Calu3 (cell line): ENCODE measurements around the gene MIPOL1. TPM values are rescaled to one million over a fixed set of nuclear protein-coding genes. Genes with fewer than 3 reads are reported as not detected.
A peak's percentile ranks its signal among the peaks of the same experiment; 100 is the strongest.

Experiments
- BruUV-seq: library from RNA; stranded (reverse); fragments of 400-500 nt; replicated peaks from 2 replicates; lab custom pipeline; 2021; lab: Mats Ljungman, UMichigan
- CTCF ChIA-PET: fragments of 300-600 bp; sonication (Branson Sonifier 250); formaldehyde crosslinking; loops from one replicate; lab custom pipeline; 2022; ENCODE audit warnings: antibody characterized with exemption; lab: Charles Lee
- DNase-seq: peaks from one replicate; pipeline ENCODE4 v3.0.0; 2022
- H3K27ac Mint-ChIP-seq: one replicate; pipeline ENCODE4 v1.8.0; 2022; ENCODE audit warnings: mixed read lengths; ENCODE audit not compliant: unreplicated experiment
- H3K27me3 Mint-ChIP-seq: one replicate; pipeline ENCODE4 v1.8.0; 2022; ENCODE audit warnings: mixed read lengths; ENCODE audit not compliant: unreplicated experiment
- H3K36me3 Mint-ChIP-seq: one replicate; pipeline ENCODE4 v1.8.0; 2022; ENCODE audit warnings: mild to moderate bottlenecking, moderate library complexity, mixed read lengths; ENCODE audit not compliant: insufficient read depth, unreplicated experiment
- H3K4me1 Mint-ChIP-seq: one replicate; pipeline ENCODE4 v1.8.0; 2022; ENCODE audit warnings: mild to moderate bottlenecking, low read depth, mixed read lengths; ENCODE audit not compliant: unreplicated experiment
- H3K4me3 Mint-ChIP-seq: one replicate; pipeline ENCODE4 v1.8.0; 2022; ENCODE audit warnings: mild to moderate bottlenecking, low read depth, moderate library complexity, mixed read lengths; ENCODE audit not compliant: unreplicated experiment
- H3K9me3 Mint-ChIP-seq: one replicate; pipeline ENCODE4 v1.8.0; 2022; ENCODE audit warnings: low read depth, mixed read lengths; ENCODE audit not compliant: unreplicated experiment
- CTCF ChIP-seq: fragments of 200-600 bp; IDR thresholded peaks from one replicate; pipeline ENCODE4 v1.8.0; 2022; ENCODE audit warnings: antibody characterized with exemption; ENCODE audit not compliant: unreplicated experiment
- intact Hi-C: fragments of 100-400 bp; cut with micrococcal nuclease; formaldehyde crosslinking; loops from one replicate; pipeline ENCODE4 v1.10.0; 2022; ENCODE audit not compliant: unreplicated experiment
- total RNA-seq: library from RNA; stranded (reverse); gene quantifications from 2 replicates; pipeline ENCODE4 v1.2.3, GENCODE V29; 2022

The MIPOL1 gene
- total RNA-seq, 1 experiment from 2014 or later, result 27.2 TPM

GRCh38 chr14:37589715-37590427 lies 392.1 kb downstream of the MIPOL1 start:
- peaks cover 96% of the 10 kb centered on the region for H3K36me3 Mint-ChIP-seq
- TF ChIP-seq CTCF, result no peak
- peak overlapping the region; percentile 98 for H3K27ac Mint-ChIP-seq
- H3K4me1 Mint-ChIP-seq, result peaks cover 8% of the 10 kb centered on the region
- H3K9me3 Mint-ChIP-seq, result no peaks in the 10 kb centered on the region
- H3K27me3 Mint-ChIP-seq, result no peaks in the 10 kb centered on the region
- DNase-seq, result no peak
- no TSS peak for BruUV-seq
- peak overlapping the region; percentile 81 for H3K4me3 Mint-ChIP-seq
- intact Hi-C loops, result loop anchor here (2.0 kb wide), 1 partner anchor 169 kb away; no protein-coding TSS in a partner anchor
- CTCF ChIA-PET, result interaction anchor here (0.7 kb wide), 4 partner anchors 29 to 306 kb away, joined by 4 to 9 read pairs (median 6); no protein-coding TSS in a partner anchor

GRCh38 chr14:37590428-37591139 lies 392.8 kb downstream of the MIPOL1 start:
- no peak for DNase-seq
- CTCF ChIA-PET, result interaction anchor here (1.0 to 1.5 kb wide), 2 partner anchors 250 to 344 kb away, joined by 4 to 13 read pairs; no protein-coding TSS in a partner anchor
- intact Hi-C loops, result loop anchor here (2.0 kb wide), 1 partner anchor 170 kb away; no protein-coding TSS in a partner anchor
- peak overlapping the region; percentile 98 for H3K27ac Mint-ChIP-seq
- peaks cover 8% of the 10 kb centered on the region for H3K4me1 Mint-ChIP-seq
- no peaks in the 10 kb centered on the region for H3K27me3 Mint-ChIP-seq
- TF ChIP-seq CTCF, result no peak
- H3K9me3 Mint-ChIP-seq, result no peaks in the 10 kb centered on the region
- TSS peak; percentile 4 for BruUV-seq
- H3K4me3 Mint-ChIP-seq, result peak overlapping the region; percentile 81
- H3K36me3 Mint-ChIP-seq, result peaks cover 96% of the 10 kb centered on the region

GRCh38 chr14:37591311-37591940 lies 393.7 kb downstream of the MIPOL1 start:
- no TSS peak for BruUV-seq
- no peaks in the 10 kb centered on the region for H3K27me3 Mint-ChIP-seq
- H3K36me3 Mint-ChIP-seq, result peaks cover 96% of the 10 kb centered on the region
- no peaks in the 10 kb centered on the region for H3K9me3 Mint-ChIP-seq
- DNase-seq, result peak; percentile 90
- H3K4me1 Mint-ChIP-seq, result no peaks in the 10 kb centered on the region
- TF ChIP-seq CTCF, result peak; percentile 77
- CTCF ChIA-PET, result interaction anchor here (0.6 to 1.5 kb wide), 5 partner anchors 29 to 345 kb away, joined by 3 to 13 read pairs (median 4); no protein-coding TSS in a partner anchor
- H3K27ac Mint-ChIP-seq, result peak overlapping the region; percentile 98
- peak overlapping the region; percentile 81 for H3K4me3 Mint-ChIP-seq
- intact Hi-C loops, result loop anchor here (2.0 kb wide), 1 partner anchor 171 kb away; no protein-coding TSS in a partner anchor

- intact Hi-C loops, result loop anchor here (2.0 kb wide), 1 partner anchor 171 kb away; no protein-coding TSS in a partner anchor
- no TSS peak for BruUV-seq
- TF ChIP-seq CTCF, result no peak
- CTCF ChIA-PET, result interaction anchor here (0.6 to 1.5 kb wide), 4 partner anchors 29 to 345 kb away, joined by 3 to 13 read pairs (median 7); no protein-coding TSS in a partner anchor
- Mint-ChIP-seq H3K27ac (peak overlapping the region; percentile 98), H3K4me3 (peak overlapping the region; percentile 81), H3K36me3 (peaks cover 97% of the 10 kb centered on the region), H3K4me1 (no peaks in the 10 kb centered on the region), H3K27me3 (no peaks in the 10 kb centered on the region), H3K9me3 (no peaks in the 10 kb centered on the region)
- peak; percentile 48 for DNase-seq
Measured at GRCh38 chr14:37591941-37592481, 394.3 kb downstream of the MIPOL1 start.
